ENCODE data around the gene INPP5F. TPM values are rescaled to one million over a fixed set of nuclear protein-coding genes. Genes with fewer than 3 reads are reported as not detected.

Gene INPP5F
- total and polyA plus RNA-seq, 2 of the 13 experiments (the other 11 are each of a cell fraction or from before 2014, with no cell fraction given) = 12.5 to 15.7 TPM

DNA sequence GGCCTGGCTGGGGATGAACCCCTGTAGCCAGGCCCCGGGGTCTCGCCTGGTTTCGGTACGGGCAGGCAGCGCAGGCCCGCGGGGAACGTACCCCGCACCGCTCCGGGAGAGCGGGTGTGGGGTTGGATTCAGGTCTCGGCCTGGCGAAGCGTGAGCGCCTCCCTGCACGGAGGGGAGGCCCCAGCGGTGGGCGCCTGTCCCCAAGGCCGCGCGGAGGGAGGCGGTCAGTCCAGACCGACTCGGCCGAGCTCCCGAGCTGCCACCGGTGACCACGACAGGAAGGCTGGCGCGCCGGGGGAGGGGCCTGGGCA is 378 bp upstream of the INPP5F start (continued):
- no peak for TF ChIP-seq NONO (IDR thresholded peaks at IDR 0.05)
- peak; percentile 76; the same call in 1 of the 2 replicates for TF ChIP-seq NONO (CRISPR knock-in tag; conservative IDR thresholded peaks at IDR 0.05)
- TF ChIP-seq MTERF4 (CRISPR knock-in tag; IDR thresholded peaks at IDR 0.05) = no peak
- TF ChIP-seq SALL1 (CRISPR knock-in tag; IDR thresholded peaks at IDR 0.05) = peak; percentile 60
- TF ChIP-seq, protein P1, sequence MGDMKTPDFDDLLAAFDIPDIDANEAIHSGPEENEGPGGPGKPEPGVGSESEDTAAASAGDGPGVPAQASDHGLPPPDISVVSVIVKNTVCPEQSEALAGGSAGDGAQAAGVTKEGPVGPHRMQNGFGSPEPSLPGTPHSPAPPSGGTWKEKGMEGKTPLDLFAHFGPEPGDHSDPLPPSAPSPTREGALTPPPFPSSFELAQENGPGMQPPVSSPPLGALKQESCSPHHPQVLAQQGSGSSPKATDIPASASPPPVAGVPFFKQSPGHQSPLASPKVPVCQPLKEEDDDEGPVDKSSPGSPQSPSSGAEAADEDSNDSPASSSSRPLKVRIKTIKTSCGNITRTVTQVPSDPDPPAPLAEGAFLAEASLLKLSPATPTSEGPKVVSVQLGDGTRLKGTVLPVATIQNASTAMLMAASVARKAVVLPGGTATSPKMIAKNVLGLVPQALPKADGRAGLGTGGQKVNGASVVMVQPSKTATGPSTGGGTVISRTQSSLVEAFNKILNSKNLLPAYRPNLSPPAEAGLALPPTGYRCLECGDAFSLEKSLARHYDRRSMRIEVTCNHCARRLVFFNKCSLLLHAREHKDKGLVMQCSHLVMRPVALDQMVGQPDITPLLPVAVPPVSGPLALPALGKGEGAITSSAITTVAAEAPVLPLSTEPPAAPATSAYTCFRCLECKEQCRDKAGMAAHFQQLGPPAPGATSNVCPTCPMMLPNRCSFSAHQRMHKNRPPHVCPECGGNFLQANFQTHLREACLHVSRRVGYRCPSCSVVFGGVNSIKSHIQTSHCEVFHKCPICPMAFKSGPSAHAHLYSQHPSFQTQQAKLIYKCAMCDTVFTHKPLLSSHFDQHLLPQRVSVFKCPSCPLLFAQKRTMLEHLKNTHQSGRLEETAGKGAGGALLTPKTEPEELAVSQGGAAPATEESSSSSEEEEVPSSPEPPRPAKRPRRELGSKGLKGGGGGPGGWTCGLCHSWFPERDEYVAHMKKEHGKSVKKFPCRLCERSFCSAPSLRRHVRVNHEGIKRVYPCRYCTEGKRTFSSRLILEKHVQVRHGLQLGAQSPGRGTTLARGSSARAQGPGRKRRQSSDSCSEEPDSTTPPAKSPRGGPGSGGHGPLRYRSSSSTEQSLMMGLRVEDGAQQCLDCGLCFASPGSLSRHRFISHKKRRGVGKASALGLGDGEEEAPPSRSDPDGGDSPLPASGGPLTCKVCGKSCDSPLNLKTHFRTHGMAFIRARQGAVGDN (CRISPR knock-in tag; IDR thresholded peaks at IDR 0.05) = peak; percentile 93
- no peak for TF ChIP-seq IKZF4 (CRISPR knock-in tag; IDR thresholded peaks at IDR 0.05; ENCODE audit: borderline replicate concordance, low read depth, not compliant biosample characterization)
- peak; percentile 86 for TF ChIP-seq ZBTB7B (CRISPR knock-in tag; IDR thresholded peaks at IDR 0.05)
- no peak for TF ChIP-seq FOXP1 (IDR thresholded peaks at IDR 0.05)
- no peak for TF ChIP-seq FOXP1 (CRISPR knock-in tag; IDR thresholded peaks at IDR 0.05)
- no peak for TF ChIP-seq ZNF282 (IDR thresholded peaks at IDR 0.05; ENCODE audit: partially characterized antibody)
- TF ChIP-seq, protein P2, sequence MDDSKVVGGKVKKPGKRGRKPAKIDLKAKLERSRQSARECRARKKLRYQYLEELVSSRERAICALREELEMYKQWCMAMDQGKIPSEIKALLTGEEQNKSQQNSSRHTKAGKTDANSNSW (CRISPR knock-in tag; IDR thresholded peaks at IDR 0.05; ENCODE audit: borderline replicate concordance) = no peak
- TF ChIP-seq SAFB2 (CRISPR knock-in tag; IDR thresholded peaks at IDR 0.05; ENCODE audit: borderline replicate concordance, low read depth) = peak; percentile 68; the same call in 1 of the 2 replicates
- TF ChIP-seq, protein P3, sequence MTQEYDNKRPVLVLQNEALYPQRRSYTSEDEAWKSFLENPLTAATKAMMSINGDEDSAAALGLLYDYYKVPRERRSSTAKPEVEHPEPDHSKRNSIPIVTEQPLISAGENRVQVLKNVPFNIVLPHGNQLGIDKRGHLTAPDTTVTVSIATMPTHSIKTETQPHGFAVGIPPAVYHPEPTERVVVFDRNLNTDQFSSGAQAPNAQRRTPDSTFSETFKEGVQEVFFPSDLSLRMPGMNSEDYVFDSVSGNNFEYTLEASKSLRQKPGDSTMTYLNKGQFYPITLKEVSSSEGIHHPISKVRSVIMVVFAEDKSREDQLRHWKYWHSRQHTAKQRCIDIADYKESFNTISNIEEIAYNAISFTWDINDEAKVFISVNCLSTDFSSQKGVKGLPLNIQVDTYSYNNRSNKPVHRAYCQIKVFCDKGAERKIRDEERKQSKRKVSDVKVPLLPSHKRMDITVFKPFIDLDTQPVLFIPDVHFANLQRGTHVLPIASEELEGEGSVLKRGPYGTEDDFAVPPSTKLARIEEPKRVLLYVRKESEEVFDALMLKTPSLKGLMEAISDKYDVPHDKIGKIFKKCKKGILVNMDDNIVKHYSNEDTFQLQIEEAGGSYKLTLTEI (CRISPR knock-in tag; conservative IDR thresholded peaks at IDR 0.05) = no peak
- TF ChIP-seq, protein P4, sequence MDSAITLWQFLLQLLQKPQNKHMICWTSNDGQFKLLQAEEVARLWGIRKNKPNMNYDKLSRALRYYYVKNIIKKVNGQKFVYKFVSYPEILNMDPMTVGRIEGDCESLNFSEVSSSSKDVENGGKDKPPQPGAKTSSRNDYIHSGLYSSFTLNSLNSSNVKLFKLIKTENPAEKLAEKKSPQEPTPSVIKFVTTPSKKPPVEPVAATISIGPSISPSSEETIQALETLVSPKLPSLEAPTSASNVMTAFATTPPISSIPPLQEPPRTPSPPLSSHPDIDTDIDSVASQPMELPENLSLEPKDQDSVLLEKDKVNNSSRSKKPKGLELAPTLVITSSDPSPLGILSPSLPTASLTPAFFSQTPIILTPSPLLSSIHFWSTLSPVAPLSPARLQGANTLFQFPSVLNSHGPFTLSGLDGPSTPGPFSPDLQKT (CRISPR knock-in tag; IDR thresholded peaks at IDR 0.05; ENCODE audit: borderline replicate concordance) = no peak
- no peak for TF ChIP-seq ZNF138 (CRISPR knock-in tag; IDR thresholded peaks at IDR 0.05; ENCODE audit: low read depth)
- peak; percentile 65 for TF ChIP-seq ZNF564 (CRISPR knock-in tag; IDR thresholded peaks at IDR 0.05)
- peak; percentile 75; the same call in 1 of the 2 replicates for TF ChIP-seq POGK (CRISPR knock-in tag; conservative IDR thresholded peaks at IDR 0.05)
- no peak; the same call in 1 of the 2 replicates for TF ChIP-seq ZNF230 (CRISPR knock-in tag; IDR thresholded peaks at IDR 0.05)
- no peak for TF ChIP-seq NKX3-1 (CRISPR knock-in tag; IDR thresholded peaks at IDR 0.05)
- no peak for TF ChIP-seq ESRRA (CRISPR knock-in tag; IDR thresholded peaks at IDR 0.05; ENCODE audit: low read depth)
- TF ChIP-seq, protein P5, sequence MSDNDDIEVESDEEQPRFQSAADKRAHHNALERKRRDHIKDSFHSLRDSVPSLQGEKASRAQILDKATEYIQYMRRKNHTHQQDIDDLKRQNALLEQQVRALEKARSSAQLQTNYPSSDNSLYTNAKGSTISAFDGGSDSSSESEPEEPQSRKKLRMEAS (IDR thresholded peaks at IDR 0.05) = no peak; the same call in 1 of the 2 replicates
